ENCODE data around the gene RILPL2.
"Not testable (repeated sequence)": the region's sequence is repeated elsewhere in the genome, so short reads cannot be mapped to it uniquely, and the experiment has no call there.

Gene RILPL2

GRCh38 chr12:123450636-123451035, 14.2 kb upstream of the RILPL2 start:
- DNase-seq = no peak

DNA sequence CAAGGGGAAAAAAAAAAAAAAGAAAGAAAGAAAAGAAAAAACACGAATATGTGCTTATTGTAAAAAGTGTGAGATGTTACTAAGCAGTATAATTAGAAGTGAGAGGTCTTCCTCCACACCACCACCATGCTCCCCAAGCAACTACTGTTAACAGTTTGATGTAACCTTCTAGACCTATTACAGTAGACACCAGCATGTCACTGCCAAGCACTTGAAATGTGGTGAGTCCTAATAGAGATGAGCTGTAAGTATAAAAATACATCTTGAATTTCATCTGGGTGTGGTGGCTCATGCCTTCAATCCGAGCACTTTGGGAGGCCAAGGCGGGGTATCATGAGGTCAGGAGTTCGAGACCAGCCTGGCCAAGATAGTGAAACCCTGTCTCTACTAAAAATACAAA, 13.4 kb upstream of the RILPL2 start:
- DNase-seq = no peak

GRCh38 chr12:123449249-123449733, 12.8 kb upstream of the RILPL2 start:
- DNase-seq = no peak

DNA sequence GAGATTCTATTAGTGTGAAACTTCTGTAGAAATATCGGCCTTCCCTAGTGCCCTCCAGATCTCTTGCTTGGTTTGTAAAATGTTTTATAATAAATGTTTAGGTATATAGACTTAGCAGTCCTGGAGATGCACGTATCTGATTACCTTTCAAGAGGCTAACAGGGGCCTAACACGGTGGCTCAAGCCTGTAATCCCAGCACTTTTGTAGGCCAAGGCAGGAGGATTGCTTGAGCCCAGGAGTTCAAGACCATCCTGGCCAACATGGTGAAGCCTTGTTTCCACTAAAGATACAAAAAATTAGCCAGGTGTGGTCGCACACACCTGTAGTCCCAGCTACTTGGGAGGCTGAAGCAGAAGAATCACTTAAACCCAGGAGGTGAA, 9.8 kb upstream of the RILPL2 start:
- no peak for DNase-seq

- no peak for DNase-seq
Measured at GRCh38 chr12:123445388-123446332, 9.2 kb upstream of the RILPL2 start.

DNA sequence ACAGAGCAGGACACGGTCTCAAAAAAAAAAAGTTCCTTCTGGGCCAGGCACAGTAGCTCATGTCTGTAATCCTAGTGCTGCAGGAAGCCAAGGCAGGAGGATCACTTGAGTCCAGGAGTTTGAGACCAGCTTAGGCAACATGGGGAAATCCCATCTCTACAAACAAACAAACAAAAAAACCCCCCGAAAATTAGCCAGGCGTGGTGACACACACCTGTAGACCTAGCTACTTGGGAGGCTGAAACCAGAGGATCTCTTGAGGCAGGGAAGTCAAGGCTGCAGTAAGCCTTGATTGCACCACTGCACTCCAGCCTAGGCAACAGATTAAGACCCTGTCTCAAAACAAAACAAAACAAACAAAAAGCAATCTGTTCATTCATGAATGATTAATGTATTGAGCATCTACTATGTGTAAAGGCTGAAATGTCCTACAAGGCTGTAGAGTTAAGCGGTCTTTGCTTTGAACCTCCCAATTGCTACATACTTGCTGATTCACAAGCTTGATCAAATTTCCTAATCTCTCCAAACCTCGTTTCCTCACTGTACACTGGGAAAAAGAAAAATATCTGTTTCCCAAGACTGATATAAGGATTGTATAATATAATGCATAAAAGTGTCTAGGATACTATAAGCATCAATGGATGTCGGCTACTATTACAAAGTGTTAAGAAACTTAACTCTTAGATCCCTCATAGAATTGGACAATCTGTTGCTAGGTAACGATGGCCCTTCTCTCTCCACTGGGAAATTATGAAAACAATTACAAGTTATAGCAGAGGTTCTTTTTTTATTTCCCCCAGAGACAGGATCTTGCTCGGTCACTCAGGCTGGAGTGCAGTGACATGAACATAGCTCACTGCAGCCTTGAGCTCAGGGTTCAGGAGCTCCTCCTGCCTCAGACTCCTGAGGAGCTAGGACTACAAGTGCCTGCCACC, 7.9 kb upstream of the RILPL2 start:
- no peak for DNase-seq

- no peak for DNase-seq
Measured at GRCh38 chr12:123442774-123443173, 6.3 kb upstream of the RILPL2 start.

GRCh38 chr12:123441523-123442164, 5.2 kb upstream of the RILPL2 start:
- DNase-seq = no peak

DNA sequence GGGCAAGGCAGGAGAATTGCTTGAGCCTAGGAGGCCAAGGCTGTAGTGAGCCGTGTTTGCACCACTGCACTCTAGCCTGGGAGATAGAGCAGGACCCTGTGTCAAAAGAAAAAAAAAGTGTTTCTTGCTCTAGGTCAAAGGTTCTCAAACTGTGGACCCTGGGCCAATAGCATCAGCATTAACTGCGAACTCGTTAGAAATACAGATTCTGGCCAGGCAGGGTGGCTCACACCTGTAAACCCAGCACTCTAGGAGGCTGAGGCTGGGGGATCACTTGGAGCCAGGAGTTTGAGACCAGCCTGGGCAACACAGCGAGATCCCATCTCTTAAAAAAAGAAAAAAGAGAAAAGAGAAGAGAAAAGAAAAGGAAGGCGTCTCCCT, 858 bp downstream of the RILPL2 start:
- DNase-seq = no peak

DNA sequence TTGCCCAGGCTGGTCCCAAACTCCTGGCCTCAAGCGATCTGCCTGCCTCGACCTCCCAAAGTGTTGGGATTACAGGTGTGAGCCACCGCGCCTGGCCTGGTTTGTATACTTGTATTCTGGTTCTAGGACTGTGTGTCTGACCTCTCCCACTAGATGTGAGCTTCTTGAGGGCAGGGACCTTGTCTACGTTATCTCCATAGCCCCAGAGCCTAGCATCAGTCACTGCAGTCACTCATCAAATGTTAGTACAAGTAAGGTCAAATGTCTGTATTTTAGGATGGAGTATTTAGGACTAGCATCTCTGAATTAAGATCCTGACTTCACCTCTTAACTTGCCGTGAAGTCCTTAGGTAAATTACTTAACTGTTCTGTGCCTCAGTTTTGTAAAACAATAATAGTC, 2.9 kb downstream of the RILPL2 start:
- no peak for DNase-seq

- DNase-seq = peak in 2 of 56 donors; percentile 3 to 5
Measured at GRCh38 chr12:123431951-123432817, 4.3 kb downstream of the RILPL2 start.

DNA sequence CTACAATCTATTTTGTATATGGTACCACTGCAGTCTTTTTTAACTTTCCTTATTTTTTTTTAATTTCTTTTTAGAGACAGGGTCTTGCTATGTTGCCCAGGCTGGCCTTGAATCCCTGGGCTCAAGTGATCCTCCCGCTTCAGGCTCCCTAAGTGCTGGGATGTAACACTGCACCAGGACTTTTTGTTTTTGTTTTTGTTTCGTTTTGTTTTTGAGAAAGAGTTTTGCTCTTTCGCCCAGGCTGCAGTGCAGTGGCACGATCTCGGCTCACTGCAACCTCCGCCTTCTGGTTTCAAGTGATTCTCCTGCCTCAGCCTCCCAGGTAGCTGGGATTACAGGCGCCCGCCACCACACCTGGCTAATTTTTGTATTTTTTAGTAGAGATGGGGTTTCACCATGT, 7.4 kb downstream of the RILPL2 start:
- DNase-seq = not testable (repeated sequence)

GRCh38 chr12:123428591-123428990, 7.9 kb downstream of the RILPL2 start:
- DNase-seq = no peak

DNA sequence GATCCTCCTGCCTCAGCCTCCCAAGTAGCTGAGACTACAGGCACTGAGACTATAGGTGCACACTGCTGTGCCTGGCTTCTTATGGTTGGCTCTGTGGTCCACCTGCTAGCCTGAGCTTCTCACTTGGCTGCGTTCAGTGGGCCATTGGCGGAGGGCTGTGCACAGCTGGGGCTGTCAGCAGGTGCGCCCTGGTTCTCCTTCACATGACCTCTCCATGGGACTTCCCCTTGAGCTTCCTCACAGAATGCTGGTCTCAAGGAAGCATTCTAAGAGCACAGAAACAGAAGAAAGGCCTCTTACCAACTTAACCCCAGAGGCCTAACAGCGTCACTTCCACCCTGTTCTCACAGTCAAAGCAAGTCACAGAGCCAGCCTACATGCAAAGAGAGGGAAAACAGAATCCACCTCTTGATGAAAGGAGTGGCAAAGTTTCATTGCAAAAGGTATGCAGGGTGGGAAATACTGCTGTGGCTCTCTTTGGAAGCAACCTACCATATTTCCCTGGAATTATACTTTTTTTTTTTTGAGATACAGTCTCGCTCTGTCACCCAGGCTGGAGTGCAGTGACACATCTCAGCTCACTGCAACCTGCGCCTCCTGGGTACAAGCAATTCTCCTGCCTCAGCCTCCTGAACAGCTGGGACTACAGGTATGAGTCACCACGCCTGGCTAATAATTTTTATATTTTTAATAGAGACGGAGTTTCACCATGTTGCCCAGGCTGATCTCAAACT, 9.3 kb downstream of the RILPL2 start:
- DNase-seq = no peak

GRCh38 chr12:123421314-123421713, 15.2 kb downstream of the RILPL2 start:
- no peak for DNase-seq

DNA sequence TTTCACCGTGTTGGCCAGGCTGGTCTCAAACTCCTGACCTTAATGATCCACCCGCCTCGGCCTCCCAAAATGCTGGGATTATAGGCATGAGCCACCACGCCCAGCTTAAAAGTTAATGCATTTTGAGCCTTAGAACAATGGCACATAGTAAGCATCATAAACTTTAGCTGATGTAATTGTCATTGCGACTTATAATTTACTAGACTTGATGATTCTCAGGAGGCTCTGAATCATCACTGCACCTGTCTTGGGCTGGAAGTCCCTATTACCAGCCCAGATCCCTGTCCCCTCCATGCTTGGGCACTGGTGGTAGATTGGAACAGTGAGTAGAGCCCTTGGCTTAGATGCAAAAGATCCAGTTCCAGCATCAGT, 26.5 kb downstream of the RILPL2 start:
- no peak for DNase-seq

GRCh38 chr12:123409284-123410040, 27.0 kb downstream of the RILPL2 start:
- DNase-seq = not testable (repeated sequence)

DNA sequence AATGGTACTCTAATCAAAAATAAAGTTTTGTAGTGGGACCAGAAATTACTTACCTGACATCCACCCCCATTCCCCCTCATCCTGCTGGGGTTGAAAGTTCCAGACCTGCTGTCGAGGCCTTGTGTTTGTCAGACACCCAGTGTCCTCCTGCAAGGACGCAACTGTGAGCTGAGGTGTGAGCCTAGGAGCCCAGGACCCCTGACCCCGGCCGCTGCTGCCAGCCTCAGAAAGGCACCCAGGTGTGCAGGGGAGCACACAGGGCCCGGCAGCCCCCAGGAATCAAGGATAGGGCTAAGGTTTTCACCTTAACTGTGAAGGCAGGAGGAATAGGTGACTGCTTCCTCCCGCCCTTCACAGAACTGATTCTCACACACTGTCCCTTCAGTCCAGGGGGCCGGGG, 27.9 kb downstream of the RILPL2 start:
- DNase-seq = not testable (repeated sequence)

DNA sequence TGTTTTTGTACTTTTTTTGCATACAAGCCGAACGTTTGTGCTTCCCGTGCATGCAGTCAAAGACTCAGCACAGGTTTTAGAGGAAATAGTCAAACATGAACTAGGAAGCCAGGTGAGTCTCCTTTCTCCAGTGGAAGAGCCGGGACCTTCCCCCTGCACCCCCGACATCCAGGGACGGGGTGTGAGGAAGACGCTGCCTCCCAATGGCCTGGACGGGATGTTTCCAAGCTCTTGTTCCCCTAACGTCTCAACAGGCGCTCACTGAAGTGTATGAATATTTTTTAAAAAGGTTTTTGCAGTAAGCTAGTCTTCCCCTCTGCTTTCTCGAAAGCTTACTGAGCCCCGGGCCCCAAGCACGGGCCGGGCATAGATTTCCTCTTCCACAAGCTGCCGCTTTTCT, 28.6 kb downstream of the RILPL2 start:
- DNase-seq = not testable (repeated sequence)

Data from amygdala (tissue), 56 donors.